HFF-Myc (cell line): Measurements from ENCODE around the gene RAB10.
"Not testable (repeated sequence)": the region's sequence is repeated elsewhere in the genome, so short reads cannot be mapped to it uniquely, and the experiment has no call there.

Experiments used
- DNase-seq: peaks from one replicate; pipeline ENCODE4 v3.0.0-alpha.2; 2011; ENCODE audit warnings: low read depth; ENCODE audit errors: extremely low read depth
- H3K4me3 ChIP-seq: replicated peaks from 2 replicates; pipeline ENCODE4 v1.5.1; 2011; ENCODE audit warnings: low read depth, mild to moderate bottlenecking, control low read depth, low read length
- TF ChIP-seq, protein P1 (sequence below): IDR thresholded peaks from 2 replicates; pipeline ENCODE4 v1.5.1; 2012; ENCODE audit warnings: mild to moderate bottlenecking, low read depth, low read length, control low read depth; ENCODE audit errors: missing control alignments

The RAB10 gene

DNA sequence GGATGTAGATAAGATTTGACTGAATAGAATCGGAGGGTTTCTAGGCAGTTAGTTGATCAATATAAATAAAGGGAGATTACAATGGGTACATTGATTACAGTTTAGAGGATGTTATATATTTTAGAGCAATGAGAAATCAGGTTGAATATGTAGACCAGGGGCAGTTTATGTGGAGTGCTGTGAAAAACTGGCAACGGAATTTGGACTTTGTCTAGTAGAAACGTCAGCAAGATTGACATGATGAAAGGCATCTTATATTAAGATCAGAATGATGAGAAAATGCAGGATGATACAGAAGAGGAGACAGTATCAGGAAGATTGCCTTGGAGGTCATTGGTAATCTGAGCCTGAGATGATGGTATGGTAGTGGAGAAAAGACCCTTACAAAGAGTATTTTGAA lies 39.9 kb downstream of the RAB10 start:
- DNase-seq: no peak
- TF ChIP-seq, protein P1, sequence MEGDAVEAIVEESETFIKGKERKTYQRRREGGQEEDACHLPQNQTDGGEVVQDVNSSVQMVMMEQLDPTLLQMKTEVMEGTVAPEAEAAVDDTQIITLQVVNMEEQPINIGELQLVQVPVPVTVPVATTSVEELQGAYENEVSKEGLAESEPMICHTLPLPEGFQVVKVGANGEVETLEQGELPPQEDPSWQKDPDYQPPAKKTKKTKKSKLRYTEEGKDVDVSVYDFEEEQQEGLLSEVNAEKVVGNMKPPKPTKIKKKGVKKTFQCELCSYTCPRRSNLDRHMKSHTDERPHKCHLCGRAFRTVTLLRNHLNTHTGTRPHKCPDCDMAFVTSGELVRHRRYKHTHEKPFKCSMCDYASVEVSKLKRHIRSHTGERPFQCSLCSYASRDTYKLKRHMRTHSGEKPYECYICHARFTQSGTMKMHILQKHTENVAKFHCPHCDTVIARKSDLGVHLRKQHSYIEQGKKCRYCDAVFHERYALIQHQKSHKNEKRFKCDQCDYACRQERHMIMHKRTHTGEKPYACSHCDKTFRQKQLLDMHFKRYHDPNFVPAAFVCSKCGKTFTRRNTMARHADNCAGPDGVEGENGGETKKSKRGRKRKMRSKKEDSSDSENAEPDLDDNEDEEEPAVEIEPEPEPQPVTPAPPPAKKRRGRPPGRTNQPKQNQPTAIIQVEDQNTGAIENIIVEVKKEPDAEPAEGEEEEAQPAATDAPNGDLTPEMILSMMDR: no peak
- no peak overlapping the region for H3K4me3 ChIP-seq

DNA sequence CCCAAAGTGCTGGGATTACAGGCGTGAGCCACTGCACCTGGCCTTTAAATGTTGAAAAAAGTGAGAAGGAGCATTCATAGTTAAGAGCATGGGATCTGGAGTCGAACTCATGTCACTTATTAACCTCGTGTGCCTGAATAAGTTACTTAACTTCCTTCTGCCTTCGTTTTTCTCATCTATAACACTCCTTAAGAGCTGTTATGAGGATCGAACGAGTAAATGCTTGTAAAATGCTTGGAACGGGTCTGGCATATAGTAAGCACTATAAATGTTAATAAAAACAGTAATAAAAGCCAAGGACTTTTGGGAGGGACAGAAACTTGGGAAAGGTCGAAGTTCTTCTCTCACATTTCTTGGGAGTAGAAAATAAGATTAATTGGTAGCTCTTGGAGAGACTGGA lies 40.8 kb downstream of the RAB10 start:
- H3K4me3 ChIP-seq: no peak overlapping the region
- TF ChIP-seq, protein P1: no peak
- DNase-seq: no peak

DNA sequence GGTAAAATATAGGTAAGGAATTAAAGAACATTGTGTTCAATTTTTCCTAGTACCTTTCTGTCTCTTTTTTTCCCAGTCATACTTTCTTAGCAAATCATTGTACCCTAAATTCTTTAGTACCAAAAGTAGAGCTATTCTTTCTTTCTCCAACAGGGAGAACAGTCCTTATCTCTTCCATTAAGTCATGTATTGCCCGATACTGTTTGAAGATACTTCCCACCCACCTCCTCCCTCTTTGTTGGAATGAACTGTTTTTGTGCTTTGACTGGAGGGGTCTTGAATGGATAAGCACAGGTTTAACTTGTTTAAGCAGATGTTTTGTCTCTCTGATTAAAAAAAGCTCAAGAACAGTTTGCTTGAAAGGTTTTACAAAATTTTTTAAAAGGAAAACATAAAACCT lies 41.3 kb downstream of the RAB10 start:
- no peak overlapping the region for H3K4me3 ChIP-seq
- DNase-seq: no peak
- TF ChIP-seq, protein P1: no peak

DNA sequence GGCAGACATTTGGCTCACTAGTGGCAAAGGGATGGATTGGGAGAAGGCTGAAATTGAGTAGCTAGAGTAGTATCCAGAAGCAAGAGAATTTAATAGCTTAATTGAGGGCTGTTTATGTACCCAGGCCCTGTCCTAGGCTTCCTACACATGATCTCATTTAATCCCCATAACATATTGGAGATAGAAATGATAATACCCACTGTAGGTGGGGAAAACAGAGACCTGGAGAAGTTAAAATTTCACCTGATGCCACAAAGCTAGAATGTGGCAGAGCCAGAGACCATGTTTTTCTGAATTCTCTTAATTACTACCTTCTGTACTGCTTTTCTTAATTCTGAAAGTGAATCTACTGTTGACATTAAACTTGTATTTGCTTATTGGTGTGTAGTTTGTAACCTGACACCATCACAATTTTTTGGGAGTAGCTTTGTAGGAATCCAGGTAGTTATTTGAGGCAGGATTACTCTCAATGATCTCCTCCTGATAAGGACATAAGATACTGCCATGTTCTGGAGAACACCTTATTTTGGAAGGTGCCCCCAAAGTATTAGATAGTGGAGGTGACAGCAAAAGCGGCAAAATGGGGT lies 42.2 kb downstream of the RAB10 start:
- TF ChIP-seq, protein P1: no peak
- no peak for DNase-seq

DNA sequence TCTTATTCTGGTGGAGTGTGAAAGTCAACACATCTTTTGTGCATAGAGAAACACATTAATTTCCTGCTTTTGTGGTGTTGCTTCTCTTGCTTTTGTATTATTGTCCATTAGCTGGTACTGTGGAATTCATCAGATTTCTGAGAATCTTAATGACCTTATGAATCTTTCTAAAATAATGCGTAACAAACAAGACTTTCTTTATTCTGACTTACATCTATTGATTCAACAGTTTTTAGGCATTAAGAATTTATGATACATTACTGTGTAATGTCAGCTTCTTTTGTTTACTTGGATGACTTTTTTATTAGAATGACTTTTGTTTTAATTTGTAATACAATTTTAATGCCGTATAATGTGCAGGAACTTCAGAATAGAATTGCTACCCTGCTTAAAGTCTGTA lies 43.4 kb downstream of the RAB10 start:
- no peak overlapping the region for H3K4me3 ChIP-seq
- TF ChIP-seq, protein P1: no peak
- no peak for DNase-seq

More for the DNA sequence above, 42.2 kb downstream of the RAB10 start:
- no peak overlapping the region for H3K4me3 ChIP-seq

DNA sequence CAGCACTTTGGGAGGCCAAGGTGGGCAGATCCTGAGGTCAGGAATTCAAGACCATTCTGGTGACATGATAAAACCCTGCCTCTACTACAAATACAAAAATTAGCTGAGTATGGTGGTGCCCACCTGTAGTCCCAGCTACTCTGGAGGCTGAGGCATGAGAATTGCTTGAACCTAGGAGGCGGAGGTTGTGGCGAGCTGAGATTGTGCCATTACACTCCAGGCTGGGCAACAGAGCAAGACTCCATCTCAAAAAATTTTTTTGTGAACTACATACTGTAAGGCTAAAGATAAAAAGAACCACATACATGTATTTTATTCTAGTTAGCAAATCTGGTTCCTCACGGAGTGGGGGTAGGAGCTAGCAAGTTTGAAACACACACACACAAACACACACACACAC lies 45.1 kb downstream of the RAB10 start:
- TF ChIP-seq, protein P1: no peak
- DNase-seq: no peak
- no peak overlapping the region for H3K4me3 ChIP-seq

DNA sequence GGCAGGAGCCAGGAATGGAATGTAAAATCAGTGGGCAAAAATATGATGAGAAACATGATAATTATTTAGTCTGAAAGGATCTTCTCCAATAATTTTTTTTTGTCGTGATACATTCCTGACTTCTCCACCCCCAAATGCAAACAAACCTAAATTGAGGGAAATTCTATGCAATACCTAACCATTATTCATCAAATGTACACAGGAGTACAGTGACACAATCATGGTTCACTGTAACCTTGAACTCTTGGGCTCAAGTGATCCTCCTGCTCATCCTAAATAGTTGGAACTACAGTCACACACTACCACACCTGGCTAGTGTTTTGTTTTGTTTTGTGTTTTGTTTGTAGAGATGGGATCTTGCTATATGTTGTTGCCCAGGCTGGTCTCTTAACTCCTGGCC lies 46.5 kb downstream of the RAB10 start:
- no peak for DNase-seq
- TF ChIP-seq, protein P1: no peak
- no peak overlapping the region for H3K4me3 ChIP-seq

DNA sequence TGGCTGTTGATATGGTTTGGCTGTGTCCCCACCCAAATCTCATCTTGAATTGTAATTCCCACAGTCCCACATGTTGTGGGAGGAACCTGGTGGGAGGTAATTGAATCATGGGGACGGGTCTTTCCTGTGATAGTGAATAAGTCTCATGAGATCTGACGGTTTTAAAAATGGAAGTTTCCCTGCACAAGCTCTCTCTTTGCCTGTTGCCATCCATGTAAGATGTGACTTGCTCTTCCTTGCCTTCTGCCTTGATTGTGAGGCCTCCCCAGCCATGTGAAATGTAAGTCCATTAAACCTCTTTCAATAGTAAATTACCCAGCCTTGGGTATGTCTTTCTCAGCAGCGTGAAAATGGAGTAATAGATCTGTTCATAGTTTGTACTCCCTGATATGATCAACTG lies 47.0 kb downstream of the RAB10 start:
- not testable (repeated sequence) for H3K4me3 ChIP-seq, DNase-seq
